Measurements from ENCODE around the gene IL9. TPM values are rescaled to one million over a fixed set of nuclear protein-coding genes. Genes with fewer than 3 reads are reported as not detected.

Gene IL9
- total RNA-seq, 1 donor from 2014 or later, result 104 TPM

GRCh38 chr5:135876146-135876545 lies 19.5 kb downstream of the IL9 start:
- no peaks in the 10 kb centered on the region for H3K4me1 Mint-ChIP-seq (ENCODE audit: low read depth)
- intact Hi-C loops (cut with micrococcal nuclease), result no loop called here
- no peaks in the 10 kb centered on the region for H3K9me3 Mint-ChIP-seq
- DNase-seq (ENCODE audit: low spot score), result no peak
- H3K36me3 Mint-ChIP-seq (ENCODE audit: low read depth), result no peaks in the 10 kb centered on the region
- no peak overlapping the region for H3K27ac Mint-ChIP-seq
- peaks cover 5% of the 10 kb centered on the region for H3K27me3 Mint-ChIP-seq (ENCODE audit: low read depth)
- no peak overlapping the region for H3K4me3 Mint-ChIP-seq (ENCODE audit: low read depth)

GRCh38 chr5:135875567-135875966 lies 20.1 kb downstream of the IL9 start:
- peaks cover 4% of the 10 kb centered on the region for H3K27me3 Mint-ChIP-seq (ENCODE audit: low read depth)
- H3K27ac Mint-ChIP-seq, result no peak overlapping the region
- no peaks in the 10 kb centered on the region for H3K4me1 Mint-ChIP-seq (ENCODE audit: low read depth)
- no peak overlapping the region for H3K4me3 Mint-ChIP-seq (ENCODE audit: low read depth)
- DNase-seq (ENCODE audit: low spot score), result no peak
- no peaks in the 10 kb centered on the region for H3K9me3 Mint-ChIP-seq
- intact Hi-C loops (cut with micrococcal nuclease), result no loop called here
- no peaks in the 10 kb centered on the region for H3K36me3 Mint-ChIP-seq (ENCODE audit: low read depth)

- Mint-ChIP-seq H3K9me3 (no peaks in the 10 kb centered on the region), H3K4me3 (ENCODE audit: low read depth) (no peak overlapping the region), H3K27ac (no peak overlapping the region), H3K36me3 (ENCODE audit: low read depth) (no peaks in the 10 kb centered on the region), H3K4me1 (ENCODE audit: low read depth) (no peaks in the 10 kb centered on the region), H3K27me3 (ENCODE audit: low read depth) (no peaks in the 10 kb centered on the region)
- intact Hi-C loops (cut with micrococcal nuclease), result no loop called here
- DNase-seq (ENCODE audit: low spot score), result no peak
Measured at GRCh38 chr5:135874461-135874860, 21.2 kb downstream of the IL9 start.

- Mint-ChIP-seq H3K27ac (no peak overlapping the region), H3K27me3 (ENCODE audit: low read depth) (no peaks in the 10 kb centered on the region), H3K4me3 (ENCODE audit: low read depth) (no peak overlapping the region), H3K4me1 (ENCODE audit: low read depth) (no peaks in the 10 kb centered on the region), H3K9me3 (no peaks in the 10 kb centered on the region), H3K36me3 (ENCODE audit: low read depth) (no peaks in the 10 kb centered on the region)
- intact Hi-C loops (cut with micrococcal nuclease), result no loop called here
- no peak for DNase-seq (ENCODE audit: low spot score)
Measured at GRCh38 chr5:135873831-135874230, 21.8 kb downstream of the IL9 start.

- H3K27me3 Mint-ChIP-seq (ENCODE audit: low read depth), result no peaks in the 10 kb centered on the region
- no peak for DNase-seq (ENCODE audit: low spot score)
- H3K9me3 Mint-ChIP-seq, result no peaks in the 10 kb centered on the region
- H3K4me1 Mint-ChIP-seq (ENCODE audit: low read depth), result no peaks in the 10 kb centered on the region
- no peaks in the 10 kb centered on the region for H3K36me3 Mint-ChIP-seq (ENCODE audit: low read depth)
- intact Hi-C loops (cut with micrococcal nuclease), result no loop called here
- H3K27ac Mint-ChIP-seq, result no peak overlapping the region
- no peak overlapping the region for H3K4me3 Mint-ChIP-seq (ENCODE audit: low read depth)
Measured at GRCh38 chr5:135871268-135871915, 24.2 kb downstream of the IL9 start.

- intact Hi-C loops (cut with micrococcal nuclease), result no loop called here
- Mint-ChIP-seq H3K27me3 (ENCODE audit: low read depth) (no peaks in the 10 kb centered on the region), H3K4me3 (ENCODE audit: low read depth) (no peak overlapping the region), H3K4me1 (ENCODE audit: low read depth) (no peaks in the 10 kb centered on the region), H3K27ac (no peak overlapping the region), H3K9me3 (no peaks in the 10 kb centered on the region), H3K36me3 (ENCODE audit: low read depth) (no peaks in the 10 kb centered on the region)
- DNase-seq (ENCODE audit: low spot score), result no peak
Measured at GRCh38 chr5:135869935-135870334, 25.7 kb downstream of the IL9 start.

GRCh38 chr5:135869276-135869675 lies 26.4 kb downstream of the IL9 start:
- H3K9me3 Mint-ChIP-seq, result no peaks in the 10 kb centered on the region
- H3K27ac Mint-ChIP-seq, result no peak overlapping the region
- no peak for DNase-seq (ENCODE audit: low spot score)
- no peaks in the 10 kb centered on the region for H3K4me1 Mint-ChIP-seq (ENCODE audit: low read depth)
- intact Hi-C loops (cut with micrococcal nuclease), result no loop called here
- H3K4me3 Mint-ChIP-seq (ENCODE audit: low read depth), result no peak overlapping the region
- peaks cover 2% of the 10 kb centered on the region for H3K27me3 Mint-ChIP-seq (ENCODE audit: low read depth)
- H3K36me3 Mint-ChIP-seq (ENCODE audit: low read depth), result no peaks in the 10 kb centered on the region

- intact Hi-C loops (cut with micrococcal nuclease), result no loop called here
- Mint-ChIP-seq H3K9me3 (no peaks in the 10 kb centered on the region), H3K27ac (no peak overlapping the region), H3K27me3 (ENCODE audit: low read depth) (peaks cover 2% of the 10 kb centered on the region), H3K4me1 (ENCODE audit: low read depth) (no peaks in the 10 kb centered on the region), H3K4me3 (ENCODE audit: low read depth) (no peak overlapping the region), H3K36me3 (ENCODE audit: low read depth) (no peaks in the 10 kb centered on the region)
- no peak for DNase-seq (ENCODE audit: low spot score)
Measured at GRCh38 chr5:135868681-135869080, 27.0 kb downstream of the IL9 start.

- intact Hi-C loops (cut with micrococcal nuclease), result no loop called here
- Mint-ChIP-seq H3K9me3 (no peaks in the 10 kb centered on the region), H3K4me3 (ENCODE audit: low read depth) (no peak overlapping the region), H3K27ac (no peak overlapping the region), H3K4me1 (ENCODE audit: low read depth) (no peaks in the 10 kb centered on the region), H3K36me3 (ENCODE audit: low read depth) (no peaks in the 10 kb centered on the region), H3K27me3 (ENCODE audit: low read depth) (peaks cover 3% of the 10 kb centered on the region)
- no peak for DNase-seq (ENCODE audit: low spot score)
Measured at GRCh38 chr5:135867599-135867998, 28.0 kb downstream of the IL9 start.

GRCh38 chr5:135866016-135866415 lies 29.6 kb downstream of the IL9 start:
- Mint-ChIP-seq H3K9me3 (no peaks in the 10 kb centered on the region), H3K4me3 (ENCODE audit: low read depth) (no peak overlapping the region), H3K4me1 (ENCODE audit: low read depth) (no peaks in the 10 kb centered on the region), H3K27ac (no peak overlapping the region), H3K36me3 (ENCODE audit: low read depth) (no peaks in the 10 kb centered on the region), H3K27me3 (ENCODE audit: low read depth) (peaks cover 3% of the 10 kb centered on the region)
- intact Hi-C loops (cut with micrococcal nuclease), result no loop called here
- no peak for DNase-seq (ENCODE audit: low spot score)

GRCh38 chr5:135864503-135865435 lies 30.9 kb downstream of the IL9 start:
- Mint-ChIP-seq H3K36me3 (ENCODE audit: low read depth) (no peaks in the 10 kb centered on the region), H3K27ac (no peak overlapping the region), H3K9me3 (no peaks in the 10 kb centered on the region), H3K27me3 (ENCODE audit: low read depth) (peaks cover 3% of the 10 kb centered on the region), H3K4me1 (ENCODE audit: low read depth) (no peaks in the 10 kb centered on the region), H3K4me3 (ENCODE audit: low read depth) (no peak overlapping the region)
- intact Hi-C loops (cut with micrococcal nuclease), result no loop called here
- DNase-seq (ENCODE audit: low spot score), result no peak

- no peak overlapping the region for H3K4me3 Mint-ChIP-seq (ENCODE audit: low read depth)
- peaks cover 3% of the 10 kb centered on the region for H3K27me3 Mint-ChIP-seq (ENCODE audit: low read depth)
- intact Hi-C loops (cut with micrococcal nuclease), result no loop called here
- H3K9me3 Mint-ChIP-seq, result no peaks in the 10 kb centered on the region
- no peak for DNase-seq (ENCODE audit: low spot score)
- H3K36me3 Mint-ChIP-seq (ENCODE audit: low read depth), result no peaks in the 10 kb centered on the region
- H3K27ac Mint-ChIP-seq, result no peak overlapping the region
- no peaks in the 10 kb centered on the region for H3K4me1 Mint-ChIP-seq (ENCODE audit: low read depth)
Measured at GRCh38 chr5:135862744-135863143, 32.9 kb downstream of the IL9 start.

GRCh38 chr5:135862086-135862485 lies 33.6 kb downstream of the IL9 start:
- Mint-ChIP-seq H3K9me3 (no peaks in the 10 kb centered on the region), H3K27me3 (ENCODE audit: low read depth) (peaks cover 3% of the 10 kb centered on the region), H3K4me3 (ENCODE audit: low read depth) (no peak overlapping the region)

More at GRCh38 chr5:135862086-135862485, 33.6 kb downstream of the IL9 start:
- no peak for DNase-seq (ENCODE audit: low spot score)
- intact Hi-C loops (cut with micrococcal nuclease), result no loop called here
- Mint-ChIP-seq H3K4me1 (ENCODE audit: low read depth) (no peaks in the 10 kb centered on the region), H3K27ac (no peak overlapping the region), H3K36me3 (ENCODE audit: low read depth) (no peaks in the 10 kb centered on the region)

Measured in activated T-helper 2 cell treated with anti-CD3 and anti-CD28 coated beads, Interferon-gamma antibody, Interleukin-2, Interleukin-4, amounts not matched to agents 10 μg/mL and 5 μg/mL and 100 μg/mL, durations not matched to agents 14 hours and 24 hours and 36 hours (primary cell).